Osteocyte (in vitro differentiated cells): Measurements from ENCODE around the gene CTCFL. TPM values are rescaled to one million over a fixed set of nuclear protein-coding genes. Genes with fewer than 3 reads are reported as not detected.

Experiments
- DNase-seq: peaks from one replicate; pipeline ENCODE4 v3.0.0; 2021; ENCODE audit warnings: mixed read lengths; ENCODE audit not compliant: unreplicated experiment; ENCODE audit errors: extremely low spot score
- H3K27ac Mint-ChIP-seq: one replicate; pipeline ENCODE4 v1.8.0; 2021; ENCODE audit warnings: mild to moderate bottlenecking, mixed read lengths; ENCODE audit not compliant: unreplicated experiment
- H3K27me3 Mint-ChIP-seq: one replicate; pipeline ENCODE4 v1.8.0; 2021; ENCODE audit warnings: mixed read lengths; ENCODE audit not compliant: unreplicated experiment
- H3K36me3 Mint-ChIP-seq: one replicate; pipeline ENCODE4 v1.8.0; 2021; ENCODE audit warnings: mixed read lengths; ENCODE audit not compliant: unreplicated experiment
- H3K4me1 Mint-ChIP-seq: one replicate; pipeline ENCODE4 v1.8.0; 2021; ENCODE audit warnings: mixed read lengths; ENCODE audit not compliant: unreplicated experiment
- H3K4me3 Mint-ChIP-seq: one replicate; pipeline ENCODE4 v1.8.0; 2021; ENCODE audit warnings: mild to moderate bottlenecking, moderate library complexity, mixed read lengths; ENCODE audit not compliant: unreplicated experiment
- H3K9me3 Mint-ChIP-seq: one replicate; pipeline ENCODE4 v1.8.0; 2021; ENCODE audit warnings: mixed read lengths; ENCODE audit not compliant: unreplicated experiment
- total RNA-seq: library from RNA; stranded (reverse); gene quantifications from 2 replicates; pipeline ENCODE4 v1.2.1, GENCODE V29; 2021
- TF ChIP-seq, protein P1 (sequence below): fragments of 200-600 bp; sonication (generic); IDR thresholded peaks from 2 replicates; pipeline ENCODE4 v1.5.0; 2021; ENCODE audit warnings: antibody characterized with exemption, mild to moderate bottlenecking, moderate library complexity

CTCFL gene
- total RNA-seq, 1 donor from 2014 or later = not detected

- no peak overlapping the region for H3K4me3 Mint-ChIP-seq
- H3K9me3 Mint-ChIP-seq = peaks cover 8% of the 10 kb centered on the region
- H3K4me1 Mint-ChIP-seq = no peaks in the 10 kb centered on the region
- no peak overlapping the region for H3K27ac Mint-ChIP-seq
- peaks cover 9% of the 10 kb centered on the region for H3K27me3 Mint-ChIP-seq
- DNase-seq = no peak
- no peaks in the 10 kb centered on the region for H3K36me3 Mint-ChIP-seq
- TF ChIP-seq, protein P1, sequence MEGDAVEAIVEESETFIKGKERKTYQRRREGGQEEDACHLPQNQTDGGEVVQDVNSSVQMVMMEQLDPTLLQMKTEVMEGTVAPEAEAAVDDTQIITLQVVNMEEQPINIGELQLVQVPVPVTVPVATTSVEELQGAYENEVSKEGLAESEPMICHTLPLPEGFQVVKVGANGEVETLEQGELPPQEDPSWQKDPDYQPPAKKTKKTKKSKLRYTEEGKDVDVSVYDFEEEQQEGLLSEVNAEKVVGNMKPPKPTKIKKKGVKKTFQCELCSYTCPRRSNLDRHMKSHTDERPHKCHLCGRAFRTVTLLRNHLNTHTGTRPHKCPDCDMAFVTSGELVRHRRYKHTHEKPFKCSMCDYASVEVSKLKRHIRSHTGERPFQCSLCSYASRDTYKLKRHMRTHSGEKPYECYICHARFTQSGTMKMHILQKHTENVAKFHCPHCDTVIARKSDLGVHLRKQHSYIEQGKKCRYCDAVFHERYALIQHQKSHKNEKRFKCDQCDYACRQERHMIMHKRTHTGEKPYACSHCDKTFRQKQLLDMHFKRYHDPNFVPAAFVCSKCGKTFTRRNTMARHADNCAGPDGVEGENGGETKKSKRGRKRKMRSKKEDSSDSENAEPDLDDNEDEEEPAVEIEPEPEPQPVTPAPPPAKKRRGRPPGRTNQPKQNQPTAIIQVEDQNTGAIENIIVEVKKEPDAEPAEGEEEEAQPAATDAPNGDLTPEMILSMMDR = no peak
These were observed 41.5 kb downstream of the CTCFL start for GRCh38 chr20:57483287-57484050.

GRCh38 chr20:57482796-57483195 lies 42.1 kb downstream of the CTCFL start:
- Mint-ChIP-seq H3K36me3 (no peaks in the 10 kb centered on the region), H3K4me3 (no peak overlapping the region), H3K9me3 (peaks cover 8% of the 10 kb centered on the region), H3K27ac (no peak overlapping the region), H3K4me1 (no peaks in the 10 kb centered on the region), H3K27me3 (peaks cover 15% of the 10 kb centered on the region)
- TF ChIP-seq, protein P1 = no peak
- no peak for DNase-seq

DNA sequence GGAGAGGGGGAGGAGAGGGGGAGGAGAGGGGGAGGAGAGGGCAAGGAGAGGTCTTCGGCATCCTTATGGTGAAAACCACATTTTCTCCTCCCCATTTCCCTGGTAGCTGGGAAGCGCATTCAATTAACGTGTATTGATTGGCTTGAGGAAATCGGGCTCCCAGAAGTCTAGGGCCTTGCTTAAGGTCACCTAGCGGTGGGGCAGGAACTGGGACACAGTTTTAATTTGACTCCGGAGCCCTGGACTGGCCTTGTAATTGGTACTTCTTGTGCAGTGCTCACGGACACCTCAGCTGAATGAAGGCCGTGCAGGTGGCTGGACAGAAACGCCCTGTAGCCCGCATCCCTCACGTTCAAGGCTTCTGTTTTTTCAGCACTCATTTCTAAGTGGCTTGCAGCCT lies 42.8 kb downstream of the CTCFL start:
- Mint-ChIP-seq H3K27ac (no peak overlapping the region), H3K4me3 (no peak overlapping the region), H3K4me1 (no peaks in the 10 kb centered on the region)

DNA sequence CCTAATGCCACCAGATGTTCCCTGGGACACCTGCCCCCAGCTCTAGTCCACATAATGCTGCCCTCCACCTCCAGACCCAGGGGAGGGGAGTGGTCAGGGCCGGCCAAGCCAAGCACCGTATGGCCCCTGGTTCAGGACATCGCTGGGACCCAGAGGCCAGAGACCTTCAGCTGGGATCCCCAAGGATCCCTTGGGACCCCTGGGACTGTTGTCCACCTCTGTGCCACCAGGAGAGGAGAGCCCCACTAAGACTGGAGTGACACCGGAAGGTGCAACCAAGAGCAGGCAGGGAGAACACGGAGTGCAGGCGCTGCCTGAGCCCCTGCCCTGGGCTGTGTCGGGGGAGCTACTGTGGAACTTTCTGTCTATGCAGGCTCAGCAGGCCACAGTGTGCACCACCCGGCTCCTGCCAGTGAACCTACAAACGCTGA lies 43.6 kb downstream of the CTCFL start:
- Mint-ChIP-seq H3K27ac (no peak overlapping the region), H3K27me3 (peaks cover 20% of the 10 kb centered on the region)
- DNase-seq = no peak

More for the DNA sequence above, 42.8 kb downstream of the CTCFL start:
- no peak for DNase-seq
- H3K27me3 Mint-ChIP-seq = peaks cover 21% of the 10 kb centered on the region
- TF ChIP-seq, protein P1 = no peak
- H3K36me3 Mint-ChIP-seq = no peaks in the 10 kb centered on the region
- H3K9me3 Mint-ChIP-seq = peaks cover 8% of the 10 kb centered on the region

More for the DNA sequence above, 43.6 kb downstream of the CTCFL start:
- Mint-ChIP-seq H3K36me3 (no peaks in the 10 kb centered on the region), H3K9me3 (peaks cover 7% of the 10 kb centered on the region), H3K4me3 (no peak overlapping the region), H3K4me1 (no peaks in the 10 kb centered on the region)
- TF ChIP-seq, protein P1 = no peak
